ENCODE measurements around the gene IL37.
A peak's percentile ranks its signal among the peaks of the same experiment; 100 is the strongest.

Gene IL37

GRCh38 chr2:112910865-112911264, at the start of gene IL37:
Gene IL37, plus strand, starts transcription at chr2:112911165. Its CDS starts 1,848 bp downstream, at chr2:112913013.
- DNase-seq (ENCODE audit: low read depth in 2 of 2), result no peak

DNA sequence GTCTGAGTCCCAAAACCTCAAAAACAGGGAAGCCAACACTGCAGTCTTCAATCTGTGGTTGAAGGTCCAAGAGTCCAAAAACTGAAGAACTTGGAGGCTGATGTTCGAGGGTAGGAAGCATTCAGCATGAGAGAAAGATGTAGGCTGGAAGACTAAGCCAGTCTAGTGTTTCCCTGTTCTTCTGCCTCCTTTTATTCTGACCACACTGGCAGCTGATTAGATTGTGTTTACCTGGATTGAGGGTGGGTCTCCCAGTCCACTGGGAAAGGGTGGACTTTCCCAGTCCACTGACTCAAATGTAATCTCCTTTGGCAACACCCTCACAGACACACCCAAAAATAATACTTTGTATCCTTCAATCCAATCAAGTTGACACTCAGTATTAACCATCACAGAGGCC, 46.9 kb upstream of the IL37 start:
- DNase-seq (ENCODE audit: low read depth in 2 of 2), result no peak

DNA sequence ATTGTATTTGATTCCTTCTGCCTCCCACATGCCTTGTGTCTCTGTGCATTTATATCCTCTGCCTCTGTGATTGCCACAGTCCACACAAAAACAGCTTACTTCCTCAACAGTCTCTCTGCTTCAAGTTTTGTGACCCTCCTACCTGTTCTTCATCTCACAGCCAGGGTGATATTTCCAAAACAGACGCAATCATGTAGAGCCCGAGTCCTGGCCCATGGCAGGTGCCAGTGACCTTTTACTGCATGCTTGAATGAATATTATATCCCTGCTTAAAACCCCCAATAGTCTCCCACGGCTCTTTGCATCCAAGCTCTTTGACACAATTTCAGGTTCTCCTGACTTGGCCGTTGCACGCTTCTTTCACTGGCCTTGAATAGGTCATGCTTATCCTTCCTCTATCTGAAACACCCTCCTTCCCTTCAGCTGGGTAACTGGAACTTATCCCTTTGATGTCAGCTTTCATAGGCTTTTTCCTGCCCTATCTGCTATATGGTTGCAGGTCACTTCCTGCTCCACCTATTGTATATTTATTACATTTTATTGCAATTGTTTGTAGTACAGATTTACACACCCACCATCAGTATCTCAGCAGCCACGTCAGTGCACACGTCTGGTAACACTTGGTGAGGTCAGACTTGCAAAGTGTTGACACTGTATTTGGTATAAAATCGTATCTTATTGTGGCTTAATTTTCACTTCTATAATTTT, 44.7 kb upstream of the IL37 start:
- no peak for DNase-seq (ENCODE audit: low read depth in 2 of 2)

DNA sequence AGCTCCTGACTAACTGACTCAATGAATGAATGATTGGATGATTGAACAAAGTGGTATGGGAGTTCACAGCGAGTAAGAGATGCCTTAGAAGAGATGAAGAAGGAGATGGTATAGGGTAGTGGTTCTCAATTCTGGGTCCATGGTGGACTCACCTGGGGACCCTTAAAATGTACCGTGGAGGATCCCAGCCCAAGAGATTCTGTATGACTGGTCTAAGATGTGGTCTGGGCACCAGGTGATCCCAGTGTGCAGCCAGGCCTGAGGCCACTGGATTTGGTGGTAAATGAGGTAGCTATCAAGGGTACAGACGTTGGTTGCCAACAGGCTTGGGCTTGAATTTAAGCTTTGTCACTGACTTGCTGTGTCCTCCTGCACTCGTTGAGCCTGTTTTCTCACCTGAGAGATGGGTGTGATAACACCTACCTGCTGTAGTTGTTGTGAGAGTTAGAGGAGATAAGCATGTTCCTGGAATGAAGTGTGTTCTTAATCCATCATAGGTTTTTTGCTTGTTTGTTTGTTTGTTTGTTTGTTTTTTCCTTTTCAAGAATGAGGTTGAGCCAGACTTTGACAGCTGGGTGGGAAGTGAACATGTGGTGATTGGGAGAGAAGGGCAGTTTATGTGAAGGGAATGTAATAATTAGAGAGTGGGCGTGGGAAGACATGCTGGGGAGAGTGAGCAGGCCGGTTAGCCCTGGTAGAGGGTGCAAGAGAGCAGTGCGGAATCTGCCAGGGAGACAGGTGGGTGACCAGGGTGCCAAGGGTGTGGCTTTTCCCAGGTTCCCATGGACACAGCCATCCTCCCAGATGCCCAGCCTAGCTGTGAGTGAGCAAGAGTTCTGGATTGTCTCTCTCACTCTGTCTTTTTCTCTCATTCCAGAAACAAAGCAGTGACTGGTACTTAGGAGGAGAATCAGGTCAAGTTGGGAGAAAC, 43.0 kb upstream of the IL37 start:
- DNase-seq (ENCODE audit: low read depth in 2 of 2), result no peak

DNA sequence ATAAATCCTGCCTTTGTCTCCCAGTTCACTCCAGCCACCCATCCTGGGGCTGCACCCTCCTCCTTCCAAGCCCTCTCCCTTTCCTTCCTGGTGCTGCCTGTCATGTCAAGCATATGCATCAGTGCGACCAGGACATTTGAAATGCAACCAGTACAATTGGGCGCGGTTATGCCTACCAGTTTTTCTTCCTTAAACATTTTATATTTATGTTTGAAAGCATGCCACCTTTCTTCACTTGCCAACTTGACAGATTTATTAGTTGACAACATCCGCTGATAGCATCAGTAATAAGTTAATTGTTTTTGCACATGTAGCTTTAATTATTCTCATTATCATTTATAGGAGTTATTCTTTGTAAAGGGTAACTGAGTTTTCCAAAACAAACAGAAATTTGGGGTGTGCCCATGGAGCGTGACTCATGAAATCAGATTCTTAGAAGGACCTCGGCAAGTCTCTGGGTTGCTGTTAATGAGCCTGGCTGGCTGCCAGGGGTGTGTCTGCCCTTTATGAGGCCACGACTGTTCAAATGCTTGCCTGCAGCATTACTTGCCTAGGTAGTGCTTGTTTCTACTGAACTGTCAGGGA, 41.6 kb upstream of the IL37 start:
- DNase-seq (ENCODE audit: low read depth in 2 of 2), result no peak

DNA sequence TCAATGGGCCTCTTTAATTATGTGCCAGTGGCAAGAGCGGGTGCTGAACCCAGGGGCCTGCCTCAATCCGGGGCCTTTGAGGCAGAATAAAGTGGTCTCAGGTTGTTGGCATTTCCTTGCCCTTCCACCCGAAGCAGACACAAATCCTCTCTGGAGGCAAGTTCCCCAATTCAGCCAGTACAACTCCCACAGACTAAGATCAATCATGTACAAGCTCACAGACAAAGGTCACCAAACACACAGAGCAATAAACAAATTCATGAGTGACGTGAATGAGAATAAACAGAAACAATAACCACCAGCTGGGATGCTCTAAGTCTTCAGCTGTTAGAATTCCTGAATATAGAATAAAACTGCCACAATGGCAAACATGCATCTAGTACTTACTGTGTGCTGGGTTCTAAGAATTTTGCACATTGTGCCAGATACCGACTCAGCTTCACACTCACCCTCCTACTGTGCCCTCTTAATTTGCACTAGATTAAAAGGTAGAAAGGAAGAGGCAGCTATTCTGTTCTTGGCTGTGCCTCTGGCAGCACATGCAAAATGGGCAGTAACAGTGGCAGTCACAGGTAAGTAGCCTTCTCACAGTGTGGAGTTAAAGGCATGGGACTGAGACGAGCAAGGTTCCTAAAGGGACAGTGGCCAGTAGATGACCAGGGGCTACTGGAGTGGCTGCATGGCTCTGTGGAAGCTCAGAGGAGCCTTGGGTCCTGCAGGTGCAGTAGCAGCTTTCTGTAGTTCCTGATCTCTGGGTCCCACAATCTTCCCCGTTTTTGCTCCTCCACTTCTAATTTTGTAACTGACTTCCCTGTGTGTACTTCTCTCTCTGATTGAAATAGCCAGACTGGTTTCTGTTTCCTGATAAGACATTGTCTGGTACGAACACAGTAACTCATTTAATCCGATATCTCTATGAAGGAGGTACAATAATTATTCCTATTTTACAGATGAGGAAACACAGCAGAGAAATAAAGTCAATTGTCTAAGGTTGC, 39.8 kb upstream of the IL37 start:
- DNase-seq (ENCODE audit: low read depth in 2 of 2), result no peak

DNA sequence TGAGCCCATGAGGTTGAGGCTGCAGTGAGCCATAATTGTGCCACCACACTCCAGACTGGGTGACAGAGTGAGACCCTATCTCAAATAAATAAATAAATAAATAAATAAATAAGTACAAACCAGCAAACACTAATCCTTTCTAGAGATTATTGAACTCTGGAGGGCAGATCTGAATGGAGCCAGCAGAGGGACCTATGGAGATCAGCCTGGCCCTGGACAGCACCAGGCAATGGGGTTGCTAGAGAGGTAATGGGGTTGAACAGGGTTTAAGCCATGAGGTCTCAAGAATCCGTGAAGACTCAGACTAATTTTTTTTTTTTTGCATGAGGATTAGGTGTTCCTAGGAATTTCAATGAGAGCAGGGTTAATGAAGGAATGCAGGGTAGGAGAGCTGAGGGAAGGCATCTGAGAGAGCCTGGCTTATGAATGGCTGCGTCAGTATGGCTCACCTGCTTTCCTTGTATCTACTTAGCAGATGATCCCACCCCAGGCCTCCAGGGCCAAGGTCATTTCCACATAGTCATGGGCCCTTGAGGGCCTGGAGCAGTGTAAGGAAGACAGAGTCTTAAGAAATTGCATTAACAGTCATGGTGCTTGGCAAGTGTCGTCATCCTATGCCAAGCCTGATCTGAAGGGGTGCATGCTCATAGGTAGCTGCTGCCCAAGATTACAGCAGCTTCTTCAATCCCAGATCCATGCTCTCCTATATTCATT, 34.6 kb upstream of the IL37 start:
- DNase-seq (ENCODE audit: low read depth in 2 of 2), result no peak

DNA sequence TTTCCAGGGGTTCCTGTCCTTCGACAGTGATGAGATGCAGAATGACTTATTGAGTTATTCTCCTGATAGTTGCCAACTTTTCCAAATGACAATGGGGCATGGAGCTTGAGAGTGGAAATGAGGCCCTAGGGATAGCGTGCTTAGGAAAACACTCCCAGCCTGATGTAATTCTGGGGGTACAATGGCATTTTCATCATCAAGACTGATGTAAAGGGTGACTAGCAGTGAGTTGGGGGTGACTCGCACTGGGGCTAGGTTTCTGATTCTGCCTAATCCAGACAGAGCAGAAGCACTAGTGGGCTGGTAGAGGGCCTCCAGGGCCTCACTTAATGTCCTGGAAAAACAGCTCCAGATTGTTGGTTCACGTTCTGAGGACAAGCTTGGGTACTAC, 34.0 kb upstream of the IL37 start:
- DNase-seq (ENCODE audit: low read depth in 2 of 2), result no peak

DNA sequence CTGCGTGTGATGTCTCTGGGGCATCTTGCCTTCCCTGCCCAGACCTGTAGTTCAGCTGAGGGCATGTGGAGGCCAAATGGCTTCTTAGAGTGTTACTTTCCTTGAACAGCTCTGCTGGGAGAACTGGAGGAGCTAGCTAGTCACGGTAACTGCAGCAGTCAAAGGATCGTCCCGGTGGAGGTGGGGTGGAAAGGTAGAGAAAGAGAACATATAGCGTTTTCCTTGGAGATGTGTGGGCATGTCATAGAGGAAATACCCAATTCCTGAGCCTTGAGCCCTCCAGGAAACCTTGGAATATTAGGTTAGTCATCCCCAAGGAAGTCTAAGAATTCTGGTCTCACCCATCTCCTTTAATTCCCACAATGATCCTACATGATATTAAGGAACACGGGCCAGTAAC, 33.5 kb upstream of the IL37 start:
- no peak for DNase-seq (ENCODE audit: low read depth in 2 of 2)

GRCh38 chr2:112879491-112880041, 31.4 kb upstream of the IL37 start:
- no peak for DNase-seq (ENCODE audit: low read depth in 2 of 2)

- DNase-seq (ENCODE audit: low read depth in 2 of 2), result no peak
Measured at GRCh38 chr2:112880091-112880531, 30.9 kb upstream of the IL37 start.

- DNase-seq (ENCODE audit: low read depth in 2 of 2), result no peak
Measured at GRCh38 chr2:112880696-112881095, 30.3 kb upstream of the IL37 start.

DNA sequence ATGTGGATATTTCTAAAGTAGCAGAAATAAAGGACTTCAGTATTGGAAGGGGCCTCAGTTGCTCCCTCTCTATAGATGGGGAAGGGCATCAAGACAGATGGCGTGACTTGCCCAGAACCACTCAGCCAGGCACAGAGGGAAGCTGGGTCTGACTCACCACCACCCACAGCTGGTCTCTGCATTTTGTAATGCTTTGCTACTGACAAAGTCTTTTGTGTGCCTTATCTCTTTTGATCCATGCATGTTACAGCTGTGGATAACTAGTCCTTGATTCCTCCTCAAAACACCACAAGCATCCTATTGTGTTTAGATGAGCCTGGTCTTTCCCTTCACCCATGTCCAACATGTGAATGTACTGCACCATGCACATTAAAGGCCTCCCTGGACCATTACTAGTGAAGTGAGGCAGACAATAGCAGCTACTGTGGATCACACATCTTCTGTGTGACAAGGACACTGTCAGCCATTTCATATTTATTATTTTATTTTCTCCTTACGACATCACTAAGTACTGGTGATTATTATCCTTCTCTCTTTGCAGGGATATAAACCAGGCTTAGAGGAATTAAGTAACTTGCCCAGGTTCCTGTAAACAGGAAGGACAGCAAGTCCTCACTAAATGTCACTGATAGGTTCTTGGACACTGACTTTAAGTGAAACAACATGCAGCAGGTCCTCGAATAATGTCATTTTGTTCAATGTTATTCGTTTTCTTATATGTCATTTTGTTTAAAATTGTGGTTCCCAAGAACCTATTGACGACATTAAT, 29.6 kb upstream of the IL37 start:
- no peak for DNase-seq (ENCODE audit: low read depth in 2 of 2)

GRCh38 chr2:112883669-112884068, 27.3 kb upstream of the IL37 start:
- DNase-seq (ENCODE audit: low read depth in 2 of 2), result no peak

DNA sequence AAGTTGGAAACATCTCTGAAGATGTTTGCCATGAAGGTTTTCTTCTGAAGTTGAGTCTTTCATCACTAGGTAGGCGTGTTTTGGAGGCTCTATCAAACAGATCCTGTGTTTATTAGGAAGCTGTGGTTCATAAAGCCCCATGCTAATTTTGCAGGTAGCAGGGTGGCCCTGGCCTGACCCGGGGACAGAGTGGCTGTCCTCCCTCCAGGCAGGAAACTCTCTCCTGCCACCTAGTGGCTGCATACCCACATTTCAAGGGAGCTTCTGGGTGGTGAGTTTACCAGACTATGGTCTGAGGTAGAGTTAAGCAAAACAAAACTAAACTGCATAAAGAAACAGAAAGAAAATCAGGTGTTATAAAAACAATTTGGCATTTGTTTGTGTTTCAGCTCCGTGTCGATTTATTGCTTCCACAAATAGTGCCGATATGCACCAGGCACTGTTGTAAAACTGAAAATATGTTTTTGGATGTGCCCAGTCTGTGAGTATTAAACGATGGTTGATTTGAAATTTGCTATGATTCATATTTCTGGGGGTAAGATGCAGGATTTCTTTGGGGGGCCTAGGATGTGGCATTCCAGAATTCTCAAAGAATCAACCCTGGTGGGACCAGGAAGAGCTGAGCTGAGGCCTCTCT, 26.0 kb upstream of the IL37 start:
- DNase-seq (ENCODE audit: low read depth in 2 of 2), result peak; percentile 23 to 35

DNA sequence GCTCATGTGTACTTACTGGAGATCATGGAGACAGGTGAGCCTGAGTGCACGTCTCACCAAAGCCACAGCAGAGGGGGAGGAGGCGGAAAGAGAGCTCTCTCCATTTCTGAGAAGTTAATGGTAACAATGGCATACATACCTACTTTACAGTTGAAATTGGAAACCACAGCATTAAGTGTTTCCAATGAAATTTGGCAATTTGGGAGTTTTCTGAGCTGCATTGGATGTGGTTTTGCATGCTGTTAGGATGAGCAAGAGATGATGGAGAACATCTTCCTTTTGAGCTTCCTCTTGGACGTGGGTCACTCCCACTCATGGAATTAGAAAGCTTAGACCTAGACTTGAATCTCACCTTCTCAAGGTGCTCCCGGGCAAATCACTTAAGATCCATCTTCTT, 25.5 kb upstream of the IL37 start:
- DNase-seq (ENCODE audit: low read depth in 2 of 2), result no peak

- no peak for DNase-seq (ENCODE audit: low read depth in 2 of 2)
Measured at GRCh38 chr2:112886291-112886690, 24.7 kb upstream of the IL37 start.

GRCh38 chr2:112887964-112888749, 22.8 kb upstream of the IL37 start:
- no peak for DNase-seq (ENCODE audit: low read depth in 2 of 2)
